PFSK-1 (cell line): Measurements from ENCODE around the gene CATSPERZ.

Experiments used
- FOXP2 ChIP-seq: optimal IDR thresholded peaks from 2 replicates; pipeline ENCODE3; 2011; ENCODE audit warnings: borderline replicate concordance, control low read depth, inconsistent platforms; ENCODE audit not compliant: insufficient read depth; ENCODE audit errors: extremely low read length, extremely low read depth
- POLR2AphosphoS5 ChIP-seq: IDR thresholded peaks from 2 replicates; pipeline ENCODE4 v1.6.1; 2012; ENCODE audit warnings: low read depth, mild to moderate bottlenecking, control low read depth, low read length, moderate library complexity
- SIN3A ChIP-seq: IDR thresholded peaks from 2 replicates; pipeline ENCODE4 v1.6.1; 2012; ENCODE audit warnings: mild to moderate bottlenecking, low read length, moderate library complexity, borderline replicate concordance; ENCODE audit not compliant: insufficient read depth
- TAF1 ChIP-seq: IDR thresholded peaks from 2 replicates; pipeline ENCODE4 v1.6.1; 2012; ENCODE audit warnings: low read length, control low read depth, borderline replicate concordance; ENCODE audit not compliant: insufficient read depth

GRCh38 chr11:64323373-64323772 lies 23.2 kb downstream of the CATSPERZ start:
- TF ChIP-seq TAF1 (no peak), SIN3A (no peak), FOXP2 (no peak), POLR2AphosphoS5 (no peak)
